Measurements from ENCODE around the gene NINL. TPM values are rescaled to one million over a fixed set of nuclear protein-coding genes. Genes with fewer than 3 reads are reported as not detected.
"Not testable (repeated sequence)": the region's sequence is repeated elsewhere in the genome, so short reads cannot be mapped to it uniquely, and the experiment has no call there.

Gene NINL
- total and polyA plus RNA-seq, 2 experiments from 2014 or later = 26.4 to 61.3 TPM

- H3K4me3 ChIP-seq = no peak overlapping the region
These were observed 16.3 kb upstream of the NINL start for GRCh38 chr20:25601659-25602058.

GRCh38 chr20:25600632-25601031 lies 15.3 kb upstream of the NINL start:
- no peaks in the 10 kb centered on the region for H3K9me3 ChIP-seq (ENCODE audit: low read depth)
- no peak overlapping the region for H3K4me3 ChIP-seq
- no peaks in the 10 kb centered on the region for H3K4me1 ChIP-seq (ENCODE audit: low read depth)
- DNase-seq (ENCODE audit: low read depth in 1 of 2, low spot score in 1 of 2) = peak in 1 of 2 donors; percentile 44
- TF ChIP-seq, protein P1, sequence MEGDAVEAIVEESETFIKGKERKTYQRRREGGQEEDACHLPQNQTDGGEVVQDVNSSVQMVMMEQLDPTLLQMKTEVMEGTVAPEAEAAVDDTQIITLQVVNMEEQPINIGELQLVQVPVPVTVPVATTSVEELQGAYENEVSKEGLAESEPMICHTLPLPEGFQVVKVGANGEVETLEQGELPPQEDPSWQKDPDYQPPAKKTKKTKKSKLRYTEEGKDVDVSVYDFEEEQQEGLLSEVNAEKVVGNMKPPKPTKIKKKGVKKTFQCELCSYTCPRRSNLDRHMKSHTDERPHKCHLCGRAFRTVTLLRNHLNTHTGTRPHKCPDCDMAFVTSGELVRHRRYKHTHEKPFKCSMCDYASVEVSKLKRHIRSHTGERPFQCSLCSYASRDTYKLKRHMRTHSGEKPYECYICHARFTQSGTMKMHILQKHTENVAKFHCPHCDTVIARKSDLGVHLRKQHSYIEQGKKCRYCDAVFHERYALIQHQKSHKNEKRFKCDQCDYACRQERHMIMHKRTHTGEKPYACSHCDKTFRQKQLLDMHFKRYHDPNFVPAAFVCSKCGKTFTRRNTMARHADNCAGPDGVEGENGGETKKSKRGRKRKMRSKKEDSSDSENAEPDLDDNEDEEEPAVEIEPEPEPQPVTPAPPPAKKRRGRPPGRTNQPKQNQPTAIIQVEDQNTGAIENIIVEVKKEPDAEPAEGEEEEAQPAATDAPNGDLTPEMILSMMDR (IDR thresholded peaks at IDR 0.05; ENCODE audit: low read depth, low read length) = no peak
- no peak overlapping the region for H3K27ac ChIP-seq
- H3K27me3 ChIP-seq = no peaks in the 10 kb centered on the region
- no peaks in the 10 kb centered on the region for H3K36me3 ChIP-seq

More at GRCh38 chr20:25601659-25602058, 16.3 kb upstream of the NINL start:
- DNase-seq (ENCODE audit: low read depth in 1 of 2, low spot score in 1 of 2) = no peak
- TF ChIP-seq, protein P1 (IDR thresholded peaks at IDR 0.05; ENCODE audit: low read depth, low read length) = no peak
- Histone ChIP-seq H3K27me3 (no peaks in the 10 kb centered on the region), H3K27ac (no peak overlapping the region), H3K9me3 (ENCODE audit: low read depth) (no peaks in the 10 kb centered on the region), H3K36me3 (no peaks in the 10 kb centered on the region), H3K4me1 (ENCODE audit: low read depth) (no peaks in the 10 kb centered on the region)

DNA sequence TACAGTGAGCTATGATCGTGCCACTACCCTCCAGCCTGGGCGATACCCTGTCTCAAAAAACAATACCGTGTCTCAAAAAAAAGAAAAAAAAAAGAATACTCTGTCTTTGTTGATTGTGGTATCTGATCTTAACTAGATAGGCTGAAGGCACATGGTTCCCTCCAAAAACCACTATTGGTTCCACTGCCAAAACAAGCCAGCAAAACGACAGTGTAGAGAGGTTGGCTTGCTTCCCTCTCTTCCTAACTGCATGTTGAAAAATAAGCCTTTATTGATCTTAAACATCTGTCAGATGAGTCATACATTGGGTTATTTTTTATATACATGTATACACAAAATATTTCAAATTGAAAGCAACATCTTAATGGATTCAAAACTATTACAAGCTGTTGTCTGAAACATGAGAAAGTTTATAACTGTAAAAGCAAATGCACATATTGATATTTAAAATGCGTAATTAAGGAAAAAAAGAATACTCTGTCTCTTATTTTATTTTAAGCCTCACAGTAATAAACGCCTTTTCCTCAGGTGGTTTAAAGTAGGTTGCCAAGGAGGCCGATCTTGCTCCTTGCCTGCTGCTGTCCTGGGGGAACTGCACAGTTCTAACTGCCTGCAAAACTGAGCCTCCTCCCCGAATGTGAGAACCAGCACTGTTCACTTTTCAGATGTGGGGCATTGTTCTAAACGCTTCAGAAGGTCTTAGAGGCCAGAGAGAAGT lies 7.0 kb upstream of the NINL start:
- H3K4me3 ChIP-seq = no peak overlapping the region
- no peaks in the 10 kb centered on the region for H3K9me3 ChIP-seq (ENCODE audit: low read depth)
- DNase-seq (ENCODE audit: low read depth in 1 of 2, low spot score in 1 of 2) = no peak
- TF ChIP-seq, protein P1 (IDR thresholded peaks at IDR 0.05; ENCODE audit: low read depth, low read length) = no peak
- H3K27me3 ChIP-seq = no peaks in the 10 kb centered on the region
- H3K36me3 ChIP-seq = no peaks in the 10 kb centered on the region
- H3K27ac ChIP-seq = no peak overlapping the region
- no peaks in the 10 kb centered on the region for H3K4me1 ChIP-seq (ENCODE audit: low read depth)

DNA sequence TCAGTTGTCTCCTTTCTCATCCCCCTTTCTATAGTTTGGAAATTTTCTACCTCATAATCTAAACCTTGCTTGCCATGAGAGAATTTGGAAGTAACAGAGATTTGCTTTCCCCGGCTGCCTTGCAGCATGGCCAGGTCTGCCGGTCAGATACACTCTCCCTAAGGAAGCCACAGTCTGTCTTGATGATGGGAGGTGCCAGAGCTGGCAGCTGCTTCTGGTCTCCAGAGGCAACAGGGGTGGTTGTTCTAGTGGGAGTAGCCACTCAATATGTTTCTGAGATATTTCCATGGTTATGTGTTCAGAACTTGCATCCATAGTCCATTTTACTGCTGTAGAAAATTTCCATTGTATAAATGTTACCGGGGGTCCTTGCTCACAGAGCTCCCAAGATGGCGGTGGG lies 5.4 kb upstream of the NINL start:
- not testable (repeated sequence) for H3K36me3 ChIP-seq; H3K9me3 ChIP-seq (ENCODE audit: low read depth); H3K4me3 ChIP-seq; DNase-seq (ENCODE audit: low read depth in 1 of 2, low spot score in 1 of 2); H3K27me3 ChIP-seq; H3K27ac ChIP-seq; H3K4me1 ChIP-seq (ENCODE audit: low read depth)

GRCh38 chr20:25588491-25588890 lies 3.2 kb upstream of the NINL start:
- Histone ChIP-seq H3K27me3 (no peaks in the 10 kb centered on the region), H3K9me3 (ENCODE audit: low read depth) (no peaks in the 10 kb centered on the region), H3K27ac (no peak overlapping the region)

GRCh38 chr20:25587536-25587935 lies 2.2 kb upstream of the NINL start:
- TF ChIP-seq, protein P1 (IDR thresholded peaks at IDR 0.05; ENCODE audit: low read depth, low read length) = no peak
- no peaks in the 10 kb centered on the region for H3K27me3 ChIP-seq
- no peak overlapping the region for H3K27ac ChIP-seq
- no peak for DNase-seq (ENCODE audit: low read depth in 1 of 2, low spot score in 1 of 2)
- no peak overlapping the region for H3K4me3 ChIP-seq
- peaks cover 19% of the 10 kb centered on the region for H3K4me1 ChIP-seq (ENCODE audit: low read depth)
- H3K36me3 ChIP-seq = no peaks in the 10 kb centered on the region
- H3K9me3 ChIP-seq (ENCODE audit: low read depth) = no peaks in the 10 kb centered on the region

More at GRCh38 chr20:25588491-25588890, 3.2 kb upstream of the NINL start:
- TF ChIP-seq, protein P1 (IDR thresholded peaks at IDR 0.05; ENCODE audit: low read depth, low read length) = no peak
- no peak for DNase-seq (ENCODE audit: low read depth in 1 of 2, low spot score in 1 of 2)
- no peak overlapping the region for H3K4me3 ChIP-seq
- H3K36me3 ChIP-seq = no peaks in the 10 kb centered on the region
- H3K4me1 ChIP-seq (ENCODE audit: low read depth) = peaks cover 10% of the 10 kb centered on the region
